ENCODE results near the gene TEPSIN.

TEPSIN gene

DNA sequence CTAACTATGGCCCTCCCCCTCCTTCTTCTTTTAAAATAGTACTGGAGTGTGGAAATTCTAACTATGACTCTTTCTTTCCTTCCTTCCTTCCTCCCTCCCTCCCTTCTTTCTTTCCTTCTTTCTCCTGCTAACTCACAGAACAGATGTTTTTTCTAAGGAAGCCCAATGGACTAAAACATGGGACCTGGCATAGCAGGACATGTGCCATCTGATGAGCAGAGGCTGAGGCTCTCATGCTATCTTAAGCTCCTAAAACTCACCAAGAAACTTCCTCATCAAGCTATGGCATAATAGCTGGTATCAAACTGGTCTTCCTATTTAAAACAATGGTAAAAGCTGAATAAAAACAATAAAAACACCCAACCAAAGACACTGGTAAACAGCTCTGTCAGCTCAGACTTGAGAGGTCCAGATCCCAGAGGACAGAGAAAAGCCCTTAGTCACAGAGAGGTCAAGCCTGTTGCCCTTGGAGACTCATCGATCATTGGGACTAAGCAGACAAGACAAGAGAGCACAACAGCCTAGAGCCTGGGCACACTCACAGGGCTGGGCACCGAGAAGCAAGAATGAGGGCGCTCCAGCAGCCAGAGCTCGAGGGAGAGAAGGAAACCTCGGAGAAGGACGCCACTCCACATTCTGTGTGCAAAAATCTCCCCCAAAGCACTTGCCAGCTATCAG is 28.7 kb upstream of the TEPSIN start:
- DNase-seq: no peak

DNA sequence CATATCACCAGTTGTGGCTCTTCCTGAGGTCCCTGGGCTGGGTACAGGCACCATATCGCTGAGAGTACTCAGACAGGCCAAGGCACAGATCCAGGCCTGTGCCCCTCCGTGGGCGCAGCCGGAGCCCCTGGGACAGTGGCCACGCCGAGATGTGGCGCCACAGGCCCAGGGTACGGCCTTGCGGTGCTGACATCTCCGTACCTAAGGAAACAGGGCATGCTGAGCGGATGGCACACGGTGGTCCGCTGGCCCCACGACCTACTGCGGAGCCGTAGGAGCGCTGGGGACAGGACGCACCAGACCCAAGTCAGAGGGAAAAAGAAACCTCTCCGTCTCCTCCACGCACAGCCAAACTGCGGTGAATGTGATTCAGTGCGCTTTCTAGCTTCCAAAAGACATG is 26.7 kb upstream of the TEPSIN start:
- DNase-seq: no peak

DNA sequence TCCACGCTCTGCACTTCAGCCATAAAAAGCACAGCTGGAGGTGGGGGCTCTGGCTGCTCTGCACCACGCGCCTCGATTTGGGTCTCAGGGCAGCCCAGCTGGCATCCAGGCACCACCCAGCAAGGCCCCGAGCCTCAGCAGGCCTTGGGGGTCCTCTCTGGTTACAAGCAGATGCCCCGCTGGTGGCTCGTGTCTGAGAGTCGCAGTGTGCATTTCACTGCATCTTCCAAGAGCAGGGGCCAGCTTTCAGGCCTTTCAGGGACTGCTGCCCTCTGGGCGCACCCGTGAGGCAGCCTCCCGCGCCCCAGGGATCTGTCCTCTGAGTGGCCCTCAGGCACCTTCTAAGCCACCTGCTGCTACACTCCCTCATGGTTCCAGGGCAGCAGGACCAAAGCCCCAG is 25.8 kb upstream of the TEPSIN start:
- no peak for DNase-seq

DNA sequence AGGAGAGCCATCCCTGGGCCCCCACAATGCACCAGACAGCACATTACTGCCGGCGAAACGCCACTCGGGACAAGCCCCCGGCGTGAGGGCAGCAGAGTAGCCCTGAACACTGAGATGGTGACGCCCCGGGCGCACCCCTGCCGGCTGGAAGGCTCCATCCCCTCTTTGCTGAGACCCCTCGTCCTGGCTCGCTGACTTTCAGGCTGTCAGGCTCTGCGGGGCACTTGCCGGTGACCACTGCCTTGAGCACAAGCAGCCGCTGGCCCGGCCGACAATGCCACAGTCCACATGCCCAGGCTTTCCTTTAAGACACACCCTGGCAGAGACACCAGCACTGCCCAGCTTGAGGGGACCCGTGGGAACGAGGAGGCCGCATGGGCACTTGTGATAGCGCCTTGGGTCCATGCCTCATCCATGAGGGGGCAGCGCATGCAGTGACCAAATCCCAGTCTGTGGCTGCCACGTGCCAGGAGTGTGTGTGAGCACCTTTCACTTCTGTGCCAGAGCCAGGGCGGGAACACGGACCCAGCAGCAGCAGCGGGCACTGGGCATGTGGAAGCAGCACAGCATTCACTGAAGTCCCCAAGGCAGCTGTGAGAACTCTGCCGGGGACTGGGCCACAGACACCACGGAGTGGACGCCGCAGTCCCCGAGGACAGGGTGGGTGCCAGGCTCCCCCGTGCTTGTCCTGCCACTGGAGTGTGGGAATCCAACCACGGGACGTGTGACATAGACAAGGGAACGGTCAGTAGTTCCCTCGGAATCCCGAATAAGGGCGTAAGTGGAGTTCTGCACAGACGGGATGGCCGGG is 24.7 kb upstream of the TEPSIN start:
- no peak for DNase-seq

DNA sequence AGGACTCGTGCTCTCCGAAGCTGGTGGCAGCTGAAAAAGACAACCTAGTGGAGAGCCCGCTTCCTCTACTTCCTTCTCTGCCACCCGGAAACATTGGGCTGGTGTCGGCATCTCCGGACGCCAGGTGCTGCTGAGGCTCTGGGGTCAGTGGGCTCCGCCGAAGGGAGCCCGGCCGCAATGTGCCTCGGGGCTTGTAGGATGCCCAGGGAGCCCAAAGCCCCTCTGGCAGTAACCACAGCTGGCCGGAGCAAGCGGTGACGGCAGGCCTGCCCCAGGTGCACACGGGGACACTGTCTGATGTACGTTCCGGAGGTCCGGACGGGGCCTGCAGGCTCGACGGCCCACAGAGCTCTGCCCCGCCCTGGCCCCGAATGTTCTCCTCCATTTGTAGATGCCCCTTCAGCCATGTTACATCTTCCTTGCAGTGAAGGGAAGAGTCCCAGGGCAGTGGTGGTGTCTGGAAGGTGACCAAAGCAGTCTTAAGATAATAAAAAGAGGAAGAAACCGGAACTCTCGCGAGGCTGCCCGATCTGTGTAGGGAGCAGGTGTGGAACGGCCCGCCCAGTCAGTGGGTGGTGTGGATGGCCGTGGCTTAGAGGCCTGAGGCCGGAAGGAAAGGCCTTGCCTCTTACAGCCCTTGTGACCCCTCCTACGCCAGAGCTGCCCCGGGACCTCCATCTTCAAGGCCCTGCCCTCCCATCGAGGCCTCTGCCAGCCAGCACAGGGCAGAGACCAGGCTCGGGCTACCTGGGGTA is 22.9 kb upstream of the TEPSIN start:
- no peak for DNase-seq

DNA sequence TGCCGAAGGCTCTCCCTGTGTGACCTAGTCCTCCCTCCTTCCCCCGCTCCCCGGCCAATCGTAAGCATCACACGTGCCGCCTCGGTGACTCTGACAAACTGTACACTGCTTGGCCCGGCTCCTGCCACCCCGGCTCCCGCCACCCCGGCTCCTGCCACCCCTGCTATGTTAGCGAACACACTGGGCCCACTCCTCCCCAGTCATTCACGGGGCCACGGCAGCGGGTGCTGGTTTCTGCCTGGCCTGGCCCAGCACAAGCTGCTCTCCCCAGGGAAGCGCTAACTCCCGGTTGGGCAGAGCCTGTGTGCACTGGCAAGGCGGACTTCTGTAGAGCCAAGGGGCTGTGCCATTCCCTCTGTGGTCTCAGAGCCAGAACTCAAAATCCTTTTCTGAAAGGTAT is 22.2 kb upstream of the TEPSIN start:
- no peak for DNase-seq

DNA sequence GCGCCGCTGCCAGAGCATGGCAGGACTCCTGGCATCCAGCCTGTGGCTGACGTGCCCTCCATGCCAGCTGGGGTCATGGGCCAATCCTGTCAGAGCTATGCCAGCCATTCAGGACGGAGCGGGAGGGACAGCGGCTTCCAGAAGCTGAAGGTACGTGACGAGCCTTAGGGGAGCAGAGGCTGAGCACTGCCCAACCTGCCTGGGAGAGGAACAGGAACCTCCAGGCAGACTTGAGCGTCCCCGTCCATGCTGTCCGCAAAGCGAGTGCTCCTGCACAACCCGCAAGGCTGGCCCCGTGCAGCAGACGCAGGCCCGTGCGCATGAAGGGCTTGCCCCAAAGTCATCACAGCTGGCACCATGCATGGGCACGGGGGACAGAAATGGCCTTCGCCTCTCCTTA is 21.8 kb upstream of the TEPSIN start:
- DNase-seq: no peak

DNA sequence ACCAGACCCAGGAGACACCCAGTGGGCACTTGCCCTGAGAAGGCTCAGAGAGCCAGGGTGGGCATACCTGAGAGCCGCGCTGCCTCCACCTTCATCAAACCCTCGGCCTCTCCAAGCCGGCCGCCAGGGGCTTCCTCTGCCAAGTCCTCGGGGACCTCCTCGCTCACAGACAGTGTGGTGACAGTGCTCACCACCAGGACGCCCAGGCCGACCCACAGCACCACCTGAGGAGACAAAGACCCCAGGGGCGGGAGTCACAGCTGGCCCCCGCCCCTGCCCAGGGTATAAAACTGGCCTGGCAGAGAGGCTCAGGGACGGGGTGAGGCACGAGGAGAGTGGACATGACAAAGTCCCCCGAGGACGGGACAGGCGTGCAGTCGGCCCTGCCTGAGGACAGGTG is 21.3 kb upstream of the TEPSIN start:
- no peak for DNase-seq

DNA sequence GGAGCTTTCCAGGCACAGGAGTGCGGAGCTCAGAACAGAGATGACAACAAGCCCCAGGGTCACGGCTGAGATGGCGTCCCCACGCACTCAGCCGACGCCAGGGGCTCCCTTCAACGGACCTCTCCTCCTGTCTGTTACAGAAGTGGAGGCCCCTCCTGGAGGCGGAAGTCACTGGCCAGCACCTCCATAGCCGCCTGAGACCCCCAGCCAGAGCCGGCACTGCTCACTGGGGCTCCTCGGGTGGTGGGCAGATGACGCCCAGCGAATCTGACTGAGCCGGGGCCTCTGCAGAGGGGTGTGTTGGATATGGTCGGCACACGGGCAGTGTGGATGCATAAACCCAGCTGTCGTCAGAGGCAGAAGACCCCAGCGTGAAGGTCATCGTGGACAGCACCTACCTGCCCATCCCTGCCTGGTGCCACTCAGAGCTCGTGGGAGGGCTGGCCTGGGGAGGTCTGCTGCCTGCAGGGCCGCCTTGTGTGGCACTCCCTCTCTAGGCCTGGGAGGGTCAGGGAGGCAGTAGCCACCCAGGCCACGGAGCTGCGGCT is 20.3 kb upstream of the TEPSIN start:
- DNase-seq: no peak

DNA sequence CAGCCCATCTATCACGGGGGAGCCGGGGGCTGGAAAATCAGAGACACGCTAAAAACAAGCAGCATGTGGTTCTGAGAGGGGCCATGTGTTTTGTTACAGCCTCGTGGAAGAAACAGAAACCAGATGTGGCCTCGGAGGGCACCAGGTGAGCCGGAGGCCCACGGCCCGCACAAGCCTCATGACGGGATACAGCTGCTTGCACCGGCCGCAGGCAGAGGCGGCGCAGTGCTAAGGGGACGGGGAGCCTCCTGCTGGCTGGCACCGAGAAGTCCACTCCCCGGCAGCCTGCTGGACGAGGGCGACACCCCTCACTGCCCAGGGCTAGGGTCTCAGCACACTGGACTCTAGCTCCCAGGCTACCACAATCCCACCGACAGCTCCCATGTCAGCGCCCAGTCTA is 19.4 kb upstream of the TEPSIN start:
- no peak for DNase-seq

DNA sequence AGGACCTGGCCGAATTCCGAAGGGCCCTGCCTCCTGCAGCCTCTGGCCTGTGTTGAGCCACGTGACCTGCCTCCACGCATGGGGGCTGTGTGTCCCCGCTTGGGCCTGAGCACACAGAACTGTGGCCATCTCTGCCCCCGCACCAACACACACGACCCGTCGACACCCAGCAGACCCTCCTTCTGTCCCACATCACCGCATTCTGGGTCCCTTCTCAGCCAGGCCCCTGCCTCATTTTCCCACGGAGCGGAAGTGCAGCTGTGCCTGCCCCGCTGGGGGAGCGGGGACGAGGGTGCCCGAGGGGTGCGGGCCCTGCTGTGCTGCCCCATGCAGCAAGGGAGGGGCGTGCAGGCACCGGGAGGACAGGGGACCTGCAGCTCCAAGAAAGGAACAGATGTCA is 18.7 kb upstream of the TEPSIN start:
- DNase-seq: no peak

DNA sequence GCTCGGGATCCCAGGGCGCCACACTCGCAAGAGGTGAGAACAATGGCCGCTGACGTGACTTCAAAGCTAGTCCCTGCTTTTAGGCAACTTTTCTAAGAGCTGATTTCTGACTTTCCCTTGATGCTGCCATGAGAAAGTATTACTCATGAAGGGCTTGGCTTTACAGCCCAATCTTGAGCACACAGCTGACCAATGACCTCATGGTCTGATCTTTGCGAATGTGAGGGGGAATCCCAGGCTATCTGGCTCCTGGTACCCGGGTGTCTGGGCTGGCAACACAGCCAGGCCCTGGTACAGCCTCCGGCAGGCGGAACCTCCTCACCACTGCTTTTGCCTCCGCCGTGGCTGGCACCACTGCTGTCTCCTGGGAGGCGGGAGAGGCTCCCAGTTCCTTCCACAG is 17.8 kb upstream of the TEPSIN start:
- no peak for DNase-seq

DNA sequence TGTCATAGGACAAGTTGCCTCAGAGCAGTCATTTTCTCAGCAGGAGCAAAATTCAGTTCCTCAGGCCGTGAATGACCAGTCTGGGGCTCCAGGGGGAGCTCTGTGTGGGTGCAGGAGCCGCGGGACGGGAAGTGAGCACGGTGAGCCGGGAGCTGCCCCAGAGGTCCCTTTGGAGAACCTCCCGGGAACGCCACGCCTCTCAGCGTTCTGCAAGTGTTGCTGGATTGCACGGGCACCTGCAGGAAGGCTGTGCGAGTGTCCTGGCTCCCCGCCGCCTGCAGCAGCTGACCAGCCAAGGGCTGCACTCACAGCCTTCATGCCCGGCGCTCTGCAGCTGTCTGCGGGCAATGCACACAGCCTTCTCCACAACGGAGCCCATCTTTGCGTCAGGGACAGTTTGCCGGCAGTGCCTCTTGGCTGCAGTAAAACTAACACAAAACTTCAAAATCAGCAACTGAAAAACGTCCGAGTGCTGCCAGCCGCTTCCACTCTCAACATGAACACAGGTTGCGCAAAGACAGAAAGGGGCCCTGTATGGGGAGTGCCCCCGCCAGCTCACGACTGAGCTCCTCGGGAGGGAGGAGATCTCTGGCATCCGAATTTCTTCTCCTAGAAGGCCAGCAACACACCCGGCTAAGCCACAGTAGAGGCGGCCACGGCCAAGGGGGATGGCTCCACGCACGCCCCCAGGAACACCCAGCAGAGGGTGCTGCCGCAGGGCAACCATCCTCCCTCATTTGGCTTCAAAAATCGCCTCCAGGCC is 16.3 kb upstream of the TEPSIN start:
- DNase-seq: no peak

DNA sequence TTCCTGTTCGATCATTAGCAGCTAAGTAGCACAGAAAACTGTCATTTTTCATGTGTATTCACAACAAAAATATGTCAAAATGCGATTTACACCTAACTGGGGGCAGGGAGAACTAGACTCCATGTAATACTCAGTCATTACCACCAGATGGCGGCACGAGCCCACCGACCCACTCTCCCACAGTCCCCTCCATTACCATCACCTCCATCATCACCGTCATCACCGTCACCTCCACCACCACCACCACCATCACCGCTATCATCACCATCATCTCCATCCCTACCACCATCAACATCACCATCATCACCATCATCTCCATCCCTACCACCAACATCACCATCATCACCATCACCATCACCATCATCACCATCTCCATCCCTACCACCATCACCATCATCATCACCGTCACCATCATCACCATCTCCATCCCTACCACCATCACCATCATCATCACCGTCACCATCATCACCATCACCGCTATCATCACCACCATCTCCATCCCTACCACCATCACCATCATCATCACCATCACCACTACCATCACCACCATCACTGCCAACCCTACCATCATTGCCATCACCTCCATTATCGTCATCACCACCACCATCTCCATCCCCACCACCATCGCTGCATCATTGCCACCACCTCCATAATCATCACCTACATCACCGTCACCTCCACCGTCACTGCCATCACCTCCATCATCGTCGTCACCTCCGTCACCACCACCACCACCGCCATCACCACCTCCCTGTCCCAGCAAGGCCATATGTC is 14.7 kb upstream of the TEPSIN start:
- DNase-seq: peak; percentile 67

DNA sequence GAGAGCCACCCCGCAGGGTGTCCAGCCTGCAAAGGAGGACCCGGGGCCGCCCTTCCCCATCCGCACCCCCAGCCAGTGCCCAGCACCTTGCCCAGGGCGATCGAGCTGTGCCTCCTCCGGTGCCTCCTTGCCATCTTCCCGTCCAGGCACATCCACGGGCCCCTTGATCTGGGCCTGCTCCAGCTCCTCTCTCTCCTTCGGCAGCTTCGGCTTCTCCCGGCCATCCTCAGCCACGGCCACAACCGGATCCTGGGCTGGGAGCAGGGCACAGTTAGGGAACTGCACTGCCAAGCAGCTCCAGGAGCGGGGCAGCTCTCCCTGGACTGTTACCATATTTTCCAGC is 14.1 kb upstream of the TEPSIN start:
- no peak for DNase-seq

DNA sequence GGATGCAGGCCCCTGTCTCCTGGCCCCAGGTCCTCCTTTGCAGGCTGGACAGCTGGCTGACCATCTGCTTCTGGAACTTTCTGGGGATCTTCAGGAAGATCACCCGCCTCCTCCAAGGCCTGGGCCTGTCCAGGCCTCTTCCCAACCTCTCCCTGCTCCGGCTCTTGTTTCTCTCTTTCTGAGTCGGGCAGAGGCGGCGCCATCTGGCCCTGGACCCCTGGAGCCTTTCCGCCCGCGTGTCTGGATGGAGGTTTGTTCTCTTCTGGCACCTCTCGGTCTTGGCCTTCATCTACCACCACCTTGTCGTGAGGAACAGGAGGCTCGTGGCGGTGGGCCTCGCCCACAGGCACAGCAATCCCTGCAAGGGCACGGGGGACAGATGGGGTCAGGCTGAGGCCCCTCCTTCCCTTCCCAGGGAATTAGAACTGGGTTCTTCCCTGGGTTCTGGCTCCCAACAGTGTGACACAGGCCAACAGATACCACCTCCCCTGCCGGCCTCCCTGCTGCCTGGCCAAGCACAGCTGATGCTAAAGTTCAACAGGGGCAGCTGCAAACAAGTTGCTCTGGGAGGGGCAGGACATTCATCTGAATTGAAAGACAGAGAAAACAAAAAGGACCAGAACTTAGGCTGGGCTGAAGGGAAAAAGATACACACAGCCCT is 13.6 kb upstream of the TEPSIN start:
- no peak for DNase-seq

DNA sequence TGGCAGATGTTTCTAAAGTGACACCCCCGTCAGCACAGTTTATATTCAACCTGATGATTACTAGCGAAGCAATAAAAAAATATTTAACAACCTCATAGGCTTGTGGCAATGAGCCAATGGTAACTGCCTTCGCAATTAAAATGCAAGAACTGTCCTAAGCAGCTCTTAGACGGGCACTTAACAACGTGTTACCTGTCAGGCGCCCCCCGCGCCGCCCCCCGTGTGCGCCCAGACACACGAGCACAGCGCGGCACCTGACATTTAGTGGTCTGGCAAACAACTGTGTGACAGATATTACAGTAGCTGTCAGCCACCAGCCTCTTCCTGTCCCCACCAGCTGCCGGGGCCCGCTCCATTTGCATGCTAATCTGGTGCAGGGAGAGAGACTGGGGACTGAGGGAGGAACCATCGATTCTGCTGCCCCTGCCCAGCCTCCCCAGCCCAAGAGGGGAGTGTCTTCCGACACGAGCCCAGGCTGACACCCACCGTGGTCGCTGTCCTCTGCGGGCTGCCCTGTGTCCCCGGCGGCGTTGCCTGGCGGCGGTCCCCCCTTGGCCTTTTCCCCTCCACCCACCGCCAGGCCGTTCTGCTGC is 12.9 kb upstream of the TEPSIN start:
- DNase-seq: no peak

DNA sequence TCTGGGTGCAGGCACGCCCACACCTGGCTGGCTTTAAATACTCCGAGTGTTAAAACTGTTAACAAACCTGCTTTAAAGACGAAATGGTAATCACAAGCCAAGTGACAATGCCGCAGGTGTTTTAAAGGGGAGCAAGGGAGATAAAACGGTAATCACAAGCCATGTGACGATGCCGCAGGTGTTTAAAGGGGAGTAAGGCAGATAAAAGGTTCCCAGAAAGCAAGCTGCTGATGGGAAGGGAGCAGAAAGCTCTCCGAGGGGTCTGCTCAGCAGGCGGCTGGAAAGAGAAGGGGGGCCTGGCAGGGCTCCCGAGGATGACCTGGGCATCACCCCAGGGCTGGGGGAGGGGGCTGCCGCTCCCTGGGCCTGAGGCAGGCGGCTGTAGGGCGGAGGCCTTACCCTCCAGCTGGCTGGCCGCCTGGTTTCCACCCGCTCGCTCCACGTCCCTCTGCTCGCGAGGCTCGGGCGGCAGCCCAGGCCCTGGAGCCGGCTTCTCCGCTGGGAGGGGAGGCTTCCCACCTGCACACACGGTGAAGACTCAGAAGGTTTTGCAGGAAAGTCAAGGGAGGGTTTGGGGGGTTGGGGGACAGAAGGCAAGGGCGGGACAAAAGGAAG is 12.3 kb upstream of the TEPSIN start:
- DNase-seq: no peak

DNA sequence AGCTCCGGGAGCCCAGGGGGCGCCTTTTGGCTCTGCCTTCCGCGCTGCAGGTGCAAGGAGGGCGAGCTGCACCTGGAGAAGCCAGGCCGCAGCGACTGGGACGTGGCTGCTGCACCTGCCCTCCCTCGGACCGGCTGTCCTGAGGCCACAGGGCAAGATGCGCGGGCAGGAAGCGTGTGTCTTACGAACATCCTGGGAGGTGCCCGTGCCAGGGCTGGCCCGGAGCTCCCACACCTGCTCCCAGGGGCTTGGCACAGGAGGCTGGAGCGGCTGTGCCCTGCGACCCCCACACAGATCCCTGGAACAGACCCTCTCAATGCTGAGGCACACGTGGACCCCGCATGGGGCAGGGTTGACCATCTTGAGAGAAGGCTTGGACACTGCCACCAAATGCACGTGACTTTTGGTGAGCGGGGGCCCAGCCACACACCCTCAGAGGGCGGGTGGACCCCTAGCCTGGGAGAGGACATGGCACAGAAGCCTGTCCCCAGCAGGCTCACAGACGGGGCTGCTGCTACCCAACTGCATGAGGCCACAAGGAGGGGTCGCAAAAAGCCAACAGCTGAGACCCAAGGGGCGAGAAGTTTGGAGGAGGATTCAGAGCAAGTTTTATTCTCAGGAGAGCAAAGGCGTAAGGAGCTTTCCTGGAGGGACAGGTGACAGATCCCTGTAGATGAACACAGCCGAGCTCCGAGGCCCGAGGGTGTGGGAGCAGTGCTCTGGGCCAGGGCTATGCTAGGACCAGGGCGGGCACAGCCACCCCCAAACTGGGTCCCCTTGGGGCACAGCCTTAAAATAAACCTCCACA is 11.6 kb upstream of the TEPSIN start:
- no peak for DNase-seq
